Measurements from ENCODE around the gene SNX25.

GRCh38 chr4:185218312-185218711 is 8.9 kb downstream of the SNX25 start:
- TF ChIP-seq CTCF (IDR thresholded peaks at IDR 0.05) (no peak), POLR2A (IDR thresholded peaks at IDR 0.05) (no peak), POLR2AphosphoS5 (IDR thresholded peaks at IDR 0.05) (no peak)

Measured in stomach (tissue), 4 donors.